Measurements from ENCODE around the gene FBXL17.

The FBXL17 gene

DNA sequence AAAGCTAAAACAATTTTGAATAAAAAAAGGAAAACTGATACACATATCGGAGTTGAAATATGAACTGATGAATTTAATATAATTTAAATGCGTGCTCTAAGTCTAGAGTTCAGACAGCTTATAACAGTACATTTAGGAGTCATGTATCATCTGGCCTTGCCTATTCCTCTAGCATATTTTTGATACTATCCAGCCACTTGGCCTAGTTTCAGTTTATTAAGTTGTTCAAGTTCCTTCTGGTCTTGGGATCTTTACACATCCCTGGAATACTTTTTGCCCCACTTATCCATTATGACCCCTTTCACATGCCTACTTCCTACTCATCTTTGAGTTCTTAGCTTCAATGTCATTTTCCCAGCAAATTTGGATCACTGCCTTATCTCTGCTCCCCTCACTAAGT lies 518.8 kb downstream of the FBXL17 start:
- Mint-ChIP-seq H3K4me1 (ENCODE audit: low read depth) (no peaks in the 10 kb centered on the region), H3K36me3 (ENCODE audit: low read depth) (peaks cover 11% of the 10 kb centered on the region), H3K27me3 (no peaks in the 10 kb centered on the region)

DNA sequence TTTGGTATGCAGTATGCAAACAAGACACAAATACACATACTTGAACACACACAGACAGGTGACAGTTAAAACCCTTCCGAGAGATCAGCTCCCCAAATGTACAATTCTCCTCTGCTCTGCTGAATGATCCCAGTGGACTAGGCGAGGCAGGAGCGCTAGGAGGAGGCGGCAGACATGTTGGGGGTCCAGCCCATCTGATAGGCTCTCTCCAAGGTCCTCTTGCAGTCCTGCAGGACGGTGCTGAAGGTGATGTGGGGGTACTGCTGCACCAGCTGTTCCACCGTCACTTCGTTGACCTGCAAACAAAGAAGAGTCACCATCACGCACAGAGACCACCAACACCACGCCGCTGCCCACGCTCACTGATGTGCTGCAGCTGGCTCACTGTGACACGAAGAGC lies 520.3 kb downstream of the FBXL17 start:
- Mint-ChIP-seq H3K4me1 (ENCODE audit: low read depth) (no peaks in the 10 kb centered on the region), H3K27me3 (no peaks in the 10 kb centered on the region), H3K9me3 (no peaks in the 10 kb centered on the region), H3K4me3 (no peak overlapping the region), H3K36me3 (ENCODE audit: low read depth) (peaks cover 11% of the 10 kb centered on the region), H3K27ac (no peak overlapping the region)

More for the DNA sequence above, 518.8 kb downstream of the FBXL17 start:
- Mint-ChIP-seq H3K4me3 (no peak overlapping the region), H3K9me3 (no peaks in the 10 kb centered on the region), H3K27ac (no peak overlapping the region)

DNA sequence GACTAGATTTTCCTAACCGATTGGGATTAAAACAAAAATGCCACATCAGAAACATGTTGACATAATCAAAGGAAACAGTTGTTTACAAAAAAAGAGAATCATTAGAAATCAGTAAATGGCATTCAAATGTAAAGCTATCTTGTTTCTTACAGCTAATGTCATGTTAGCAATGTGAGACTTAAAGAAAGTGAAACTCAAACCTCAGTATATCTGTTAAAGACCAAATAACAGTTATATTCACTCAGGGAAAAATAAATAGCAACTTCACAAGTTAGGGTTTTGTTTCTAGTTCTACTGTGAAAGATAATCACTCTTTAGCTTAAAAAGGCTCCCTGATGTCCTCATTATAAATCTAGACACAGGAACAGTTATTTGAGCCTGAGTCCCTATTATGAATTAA lies 521.9 kb downstream of the FBXL17 start:
- H3K27me3 Mint-ChIP-seq = no peaks in the 10 kb centered on the region
- no peak overlapping the region for H3K27ac Mint-ChIP-seq
- no peaks in the 10 kb centered on the region for H3K4me1 Mint-ChIP-seq (ENCODE audit: low read depth)

GRCh38 chr5:107858788-107859187 lies 523.1 kb downstream of the FBXL17 start:
- no peak overlapping the region for H3K27ac Mint-ChIP-seq
- no peaks in the 10 kb centered on the region for H3K4me1 Mint-ChIP-seq (ENCODE audit: low read depth)
- H3K27me3 Mint-ChIP-seq = no peaks in the 10 kb centered on the region
- no peaks in the 10 kb centered on the region for H3K9me3 Mint-ChIP-seq
- H3K36me3 Mint-ChIP-seq (ENCODE audit: low read depth) = peaks cover 7% of the 10 kb centered on the region
- H3K4me3 Mint-ChIP-seq = no peak overlapping the region

More for the DNA sequence above, 521.9 kb downstream of the FBXL17 start:
- H3K36me3 Mint-ChIP-seq (ENCODE audit: low read depth) = peaks cover 11% of the 10 kb centered on the region
- no peak overlapping the region for H3K4me3 Mint-ChIP-seq
- H3K9me3 Mint-ChIP-seq = no peaks in the 10 kb centered on the region

- Mint-ChIP-seq H3K4me1 (ENCODE audit: low read depth) (no peaks in the 10 kb centered on the region), H3K36me3 (ENCODE audit: low read depth) (peaks cover 7% of the 10 kb centered on the region), H3K27me3 (no peaks in the 10 kb centered on the region), H3K27ac (no peak overlapping the region), H3K4me3 (no peak overlapping the region), H3K9me3 (no peaks in the 10 kb centered on the region)
Observed at GRCh38 chr5:107858324-107858723, 523.6 kb downstream of the FBXL17 start.

DNA sequence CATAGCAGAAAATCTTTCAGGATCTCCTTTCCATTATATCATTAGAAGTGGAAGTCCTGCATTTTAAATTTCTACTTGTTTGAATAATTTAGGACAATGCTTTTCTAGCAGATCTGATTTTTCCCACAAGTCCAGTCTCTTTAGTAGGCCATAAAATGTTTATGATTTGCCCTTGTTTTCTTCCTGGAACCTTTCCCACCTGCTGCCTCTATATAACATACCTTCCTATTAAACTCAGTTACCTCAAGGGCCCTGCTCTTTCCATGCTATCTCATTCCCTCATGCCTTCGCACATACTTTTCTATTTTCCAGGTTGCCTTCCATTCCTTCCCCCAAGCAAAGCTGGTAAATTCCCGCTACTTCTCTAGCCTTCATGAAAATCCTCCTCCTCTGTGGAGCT lies 524.1 kb downstream of the FBXL17 start:
- H3K27ac Mint-ChIP-seq = no peak overlapping the region
- H3K36me3 Mint-ChIP-seq (ENCODE audit: low read depth) = peaks cover 7% of the 10 kb centered on the region
- H3K4me3 Mint-ChIP-seq = no peak overlapping the region
- H3K27me3 Mint-ChIP-seq = no peaks in the 10 kb centered on the region
- H3K4me1 Mint-ChIP-seq (ENCODE audit: low read depth) = no peaks in the 10 kb centered on the region
- H3K9me3 Mint-ChIP-seq = no peaks in the 10 kb centered on the region

GRCh38 chr5:107855171-107855570 lies 526.7 kb downstream of the FBXL17 start:
- no peaks in the 10 kb centered on the region for H3K36me3 Mint-ChIP-seq (ENCODE audit: low read depth)
- H3K4me3 Mint-ChIP-seq = no peak overlapping the region
- H3K9me3 Mint-ChIP-seq = no peaks in the 10 kb centered on the region
- H3K27me3 Mint-ChIP-seq = no peaks in the 10 kb centered on the region
- no peak overlapping the region for H3K27ac Mint-ChIP-seq
- no peaks in the 10 kb centered on the region for H3K4me1 Mint-ChIP-seq (ENCODE audit: low read depth)

- H3K4me3 Mint-ChIP-seq = no peak overlapping the region
- H3K27me3 Mint-ChIP-seq = no peaks in the 10 kb centered on the region
- H3K36me3 Mint-ChIP-seq (ENCODE audit: low read depth) = no peaks in the 10 kb centered on the region
Observed at GRCh38 chr5:107853696-107854095, 528.2 kb downstream of the FBXL17 start.

GRCh38 chr5:107853031-107853430 lies 528.9 kb downstream of the FBXL17 start:
- no peaks in the 10 kb centered on the region for H3K36me3 Mint-ChIP-seq (ENCODE audit: low read depth)
- no peak overlapping the region for H3K27ac Mint-ChIP-seq
- no peak overlapping the region for H3K4me3 Mint-ChIP-seq
- no peaks in the 10 kb centered on the region for H3K4me1 Mint-ChIP-seq (ENCODE audit: low read depth)
- H3K27me3 Mint-ChIP-seq = no peaks in the 10 kb centered on the region
- no peaks in the 10 kb centered on the region for H3K9me3 Mint-ChIP-seq

More at GRCh38 chr5:107853696-107854095, 528.2 kb downstream of the FBXL17 start:
- Mint-ChIP-seq H3K27ac (no peak overlapping the region), H3K4me1 (ENCODE audit: low read depth) (no peaks in the 10 kb centered on the region), H3K9me3 (no peaks in the 10 kb centered on the region)

- no peaks in the 10 kb centered on the region for H3K36me3 Mint-ChIP-seq (ENCODE audit: low read depth)
- no peaks in the 10 kb centered on the region for H3K27me3 Mint-ChIP-seq
- no peaks in the 10 kb centered on the region for H3K9me3 Mint-ChIP-seq
- H3K27ac Mint-ChIP-seq = no peak overlapping the region
- H3K4me1 Mint-ChIP-seq (ENCODE audit: low read depth) = no peaks in the 10 kb centered on the region
- H3K4me3 Mint-ChIP-seq = no peak overlapping the region
Observed at GRCh38 chr5:107849118-107849517, 532.8 kb downstream of the FBXL17 start.

- Mint-ChIP-seq H3K36me3 (ENCODE audit: low read depth) (no peaks in the 10 kb centered on the region), H3K27ac (no peak overlapping the region), H3K27me3 (peaks cover 13% of the 10 kb centered on the region), H3K9me3 (no peaks in the 10 kb centered on the region), H3K4me3 (no peak overlapping the region), H3K4me1 (ENCODE audit: low read depth) (no peaks in the 10 kb centered on the region)
Observed at GRCh38 chr5:107840592-107840991, 541.3 kb downstream of the FBXL17 start.

DNA sequence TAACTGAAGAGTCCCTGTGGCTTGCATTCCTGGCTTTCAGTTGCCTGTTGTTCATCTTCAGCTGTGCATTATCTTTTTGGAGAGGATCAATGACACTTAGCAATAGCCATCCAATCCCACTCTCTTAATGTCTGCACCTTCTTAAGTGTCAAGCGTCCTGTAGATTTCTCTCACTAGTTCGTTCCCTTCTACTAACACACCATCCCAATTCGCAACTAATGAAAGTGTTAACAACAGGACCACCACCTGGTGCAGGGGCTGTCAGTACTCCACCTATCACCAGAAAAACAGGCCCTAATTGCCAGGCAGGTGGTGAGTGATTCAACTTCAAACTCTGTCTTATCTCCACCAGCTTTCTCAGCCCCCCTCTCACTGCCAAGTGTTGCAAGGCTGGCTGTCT lies 541.7 kb downstream of the FBXL17 start:
- Mint-ChIP-seq H3K4me3 (no peak overlapping the region), H3K4me1 (ENCODE audit: low read depth) (no peaks in the 10 kb centered on the region), H3K9me3 (no peaks in the 10 kb centered on the region), H3K36me3 (ENCODE audit: low read depth) (no peaks in the 10 kb centered on the region), H3K27me3 (peaks cover 13% of the 10 kb centered on the region), H3K27ac (no peak overlapping the region)

DNA sequence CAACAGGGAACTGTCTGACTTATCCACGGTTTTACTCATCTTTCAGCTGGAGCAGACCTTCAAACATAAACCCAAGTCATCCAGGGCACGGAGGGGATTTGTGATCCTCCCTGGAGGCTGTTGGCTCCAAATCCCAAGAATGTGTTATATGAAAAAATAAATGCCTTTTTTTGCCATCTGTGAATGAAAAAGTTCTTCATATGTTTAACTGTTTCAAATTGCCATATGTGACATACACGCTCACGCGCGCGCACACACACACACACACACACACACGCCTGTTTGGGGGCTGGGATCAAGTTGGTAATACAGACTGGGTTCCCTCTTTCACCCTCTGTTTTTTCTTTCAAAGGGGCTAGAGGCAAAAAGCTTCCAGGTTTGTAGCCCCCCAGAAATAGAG lies 546.8 kb downstream of the FBXL17 start:
- Mint-ChIP-seq H3K36me3 (ENCODE audit: low read depth) (no peaks in the 10 kb centered on the region), H3K27ac (no peak overlapping the region), H3K27me3 (peaks cover 4% of the 10 kb centered on the region), H3K4me3 (no peak overlapping the region), H3K4me1 (ENCODE audit: low read depth) (no peaks in the 10 kb centered on the region), H3K9me3 (no peaks in the 10 kb centered on the region)

GRCh38 chr5:107832746-107833145 lies 549.2 kb downstream of the FBXL17 start:
- Mint-ChIP-seq H3K4me1 (ENCODE audit: low read depth) (no peaks in the 10 kb centered on the region), H3K27me3 (peaks cover 4% of the 10 kb centered on the region), H3K9me3 (no peaks in the 10 kb centered on the region), H3K36me3 (ENCODE audit: low read depth) (no peaks in the 10 kb centered on the region), H3K4me3 (no peak overlapping the region), H3K27ac (no peak overlapping the region)

- Mint-ChIP-seq H3K27ac (no peak overlapping the region), H3K27me3 (peaks cover 4% of the 10 kb centered on the region), H3K4me1 (ENCODE audit: low read depth) (no peaks in the 10 kb centered on the region), H3K36me3 (ENCODE audit: low read depth) (no peaks in the 10 kb centered on the region), H3K4me3 (no peak overlapping the region), H3K9me3 (no peaks in the 10 kb centered on the region)
Observed at GRCh38 chr5:107831612-107832395, 550.1 kb downstream of the FBXL17 start.

DNA sequence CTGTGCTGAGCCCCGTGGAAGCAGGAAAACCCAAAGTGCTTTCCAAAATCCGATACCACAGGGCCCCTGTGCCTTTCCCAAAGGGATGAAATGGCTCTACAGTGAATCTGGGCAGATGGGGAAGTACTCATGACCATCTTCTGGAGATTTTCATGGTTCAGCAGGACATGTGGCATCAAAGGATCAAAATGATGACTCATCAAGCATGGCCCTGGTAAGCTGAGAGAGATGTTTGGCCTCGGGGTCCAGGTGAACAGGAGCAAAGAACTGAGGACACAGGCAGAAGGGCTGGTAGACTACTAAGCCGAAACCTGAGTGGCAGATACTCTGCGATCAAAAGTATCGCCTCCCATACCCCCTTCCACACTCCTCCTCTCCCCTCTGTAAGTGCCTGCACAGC lies 551.1 kb downstream of the FBXL17 start:
- H3K27ac Mint-ChIP-seq = no peak overlapping the region
- no peaks in the 10 kb centered on the region for H3K4me1 Mint-ChIP-seq (ENCODE audit: low read depth)
- H3K27me3 Mint-ChIP-seq = peaks cover 4% of the 10 kb centered on the region
- no peaks in the 10 kb centered on the region for H3K9me3 Mint-ChIP-seq
- no peak overlapping the region for H3K4me3 Mint-ChIP-seq
- H3K36me3 Mint-ChIP-seq (ENCODE audit: low read depth) = no peaks in the 10 kb centered on the region

All from stimulated activated naive CD8-positive, alpha-beta T cell treated with anti-CD3 and anti-CD28 coated beads, Interleukin-15, Interleukin-2, amounts not matched to agents 100 ng/mL and 50 ng/mL, for 24 hours (primary cell).